GM12873 (cell line): ENCODE data around the gene NOTCH1.

Experiments
- TF ChIP-seq, protein P1 (sequence below): IDR thresholded peaks from 2 replicates; pipeline ENCODE4 v1.5.1; 2012; ENCODE audit warnings: low read depth, mild to moderate bottlenecking, moderate library complexity, low read length, control low read depth; ENCODE audit not compliant: insufficient read depth; ENCODE audit errors: missing control alignments

Gene NOTCH1

DNA sequence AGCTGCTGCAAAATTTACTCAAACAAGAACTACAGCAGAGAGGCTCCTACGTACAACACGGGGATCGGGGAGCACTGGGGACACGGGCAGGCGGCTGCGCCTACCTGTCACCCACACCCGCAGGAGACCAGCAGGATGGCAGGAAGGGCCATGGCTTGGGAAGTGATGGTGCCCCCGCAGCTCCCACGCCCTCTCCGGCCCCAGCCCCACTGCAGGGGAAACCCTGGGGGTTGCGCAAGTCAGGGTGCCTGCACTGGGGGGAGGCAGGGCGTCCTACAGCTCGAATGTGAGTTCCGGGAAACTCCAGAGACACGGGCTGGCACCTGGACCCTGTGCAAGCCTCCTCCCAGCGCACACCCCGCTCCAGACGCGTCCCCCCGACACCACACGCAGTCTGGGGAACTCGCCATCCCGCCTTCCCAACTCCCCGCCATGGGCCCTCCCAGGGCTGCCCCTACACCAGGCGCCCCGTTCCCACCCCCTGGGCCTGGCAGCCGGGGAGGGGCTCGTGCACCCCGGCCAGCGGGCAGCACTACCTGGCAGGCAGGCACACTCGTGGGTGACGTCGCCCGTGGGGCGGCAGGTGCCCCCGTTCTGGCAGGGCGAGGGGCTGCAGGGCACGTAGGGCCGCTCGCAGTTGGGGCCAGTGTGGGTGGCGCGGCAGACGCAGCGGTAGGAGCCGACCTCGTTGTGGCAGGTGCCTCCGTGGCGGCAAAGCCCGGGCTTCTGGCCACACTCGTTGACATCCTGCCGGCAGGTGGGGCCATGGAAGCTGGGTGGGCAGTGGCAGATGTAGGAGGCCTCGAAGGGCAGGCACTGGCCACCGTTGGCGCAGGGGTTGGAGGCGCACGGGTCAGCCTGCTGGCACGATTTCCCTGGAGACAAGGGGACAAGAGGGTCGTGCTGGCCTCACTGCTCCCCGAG is 23.3 kb downstream of the NOTCH1 start:
- TF ChIP-seq, protein P1, sequence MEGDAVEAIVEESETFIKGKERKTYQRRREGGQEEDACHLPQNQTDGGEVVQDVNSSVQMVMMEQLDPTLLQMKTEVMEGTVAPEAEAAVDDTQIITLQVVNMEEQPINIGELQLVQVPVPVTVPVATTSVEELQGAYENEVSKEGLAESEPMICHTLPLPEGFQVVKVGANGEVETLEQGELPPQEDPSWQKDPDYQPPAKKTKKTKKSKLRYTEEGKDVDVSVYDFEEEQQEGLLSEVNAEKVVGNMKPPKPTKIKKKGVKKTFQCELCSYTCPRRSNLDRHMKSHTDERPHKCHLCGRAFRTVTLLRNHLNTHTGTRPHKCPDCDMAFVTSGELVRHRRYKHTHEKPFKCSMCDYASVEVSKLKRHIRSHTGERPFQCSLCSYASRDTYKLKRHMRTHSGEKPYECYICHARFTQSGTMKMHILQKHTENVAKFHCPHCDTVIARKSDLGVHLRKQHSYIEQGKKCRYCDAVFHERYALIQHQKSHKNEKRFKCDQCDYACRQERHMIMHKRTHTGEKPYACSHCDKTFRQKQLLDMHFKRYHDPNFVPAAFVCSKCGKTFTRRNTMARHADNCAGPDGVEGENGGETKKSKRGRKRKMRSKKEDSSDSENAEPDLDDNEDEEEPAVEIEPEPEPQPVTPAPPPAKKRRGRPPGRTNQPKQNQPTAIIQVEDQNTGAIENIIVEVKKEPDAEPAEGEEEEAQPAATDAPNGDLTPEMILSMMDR: no peak

- TF ChIP-seq, protein P1: no peak
Measured at GRCh38 chr9:136521537-136521936, 24.3 kb downstream of the NOTCH1 start.

DNA sequence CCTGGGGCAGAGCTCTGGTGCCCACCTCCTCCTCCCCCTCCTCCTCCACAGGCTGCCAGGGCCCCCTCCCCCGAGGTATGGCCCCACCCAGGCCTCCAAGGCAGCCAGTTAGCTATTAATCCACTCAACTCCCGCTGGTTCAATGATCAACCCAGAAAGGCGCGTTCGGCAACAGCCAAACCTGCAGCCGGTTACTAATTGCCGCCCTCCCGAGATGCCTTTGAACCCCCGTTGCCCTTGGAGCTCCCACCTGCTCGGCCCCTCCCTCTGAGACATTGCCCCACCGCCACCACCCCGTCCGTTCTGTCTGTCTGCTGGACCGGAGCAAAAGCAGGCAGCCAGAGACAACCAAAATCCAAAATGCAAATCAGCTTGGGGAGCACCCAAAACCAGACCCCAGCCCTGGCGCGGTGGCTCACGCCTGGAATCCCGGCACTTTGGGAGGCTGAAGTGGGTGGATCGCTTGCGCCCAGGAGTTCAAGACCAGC is 25.8 kb downstream of the NOTCH1 start:
- TF ChIP-seq, protein P1: no peak

GRCh38 chr9:136519263-136520052 is 26.4 kb downstream of the NOTCH1 start:
- TF ChIP-seq, protein P1: no peak

- TF ChIP-seq, protein P1: no peak
Measured at GRCh38 chr9:136518623-136519022, 27.2 kb downstream of the NOTCH1 start.

- TF ChIP-seq, protein P1: no peak
Measured at GRCh38 chr9:136517950-136518349, 27.9 kb downstream of the NOTCH1 start.
